GM12875 (cell line): ENCODE data around the gene C3orf18.

ENCODE experiments used
- H3K4me3 ChIP-seq: one replicate; pipeline ENCODE4 v1.5.1; 2011; ENCODE audit warnings: low read depth, low read length, control low read depth
- TF ChIP-seq, protein P1 (sequence below): IDR thresholded peaks from 2 replicates; pipeline ENCODE4 v1.5.1; 2011; ENCODE audit warnings: low read depth, mild to moderate bottlenecking, control low read depth, inconsistent platforms, low read length, moderate library complexity, borderline replicate concordance; ENCODE audit not compliant: insufficient read depth

Gene C3orf18

DNA sequence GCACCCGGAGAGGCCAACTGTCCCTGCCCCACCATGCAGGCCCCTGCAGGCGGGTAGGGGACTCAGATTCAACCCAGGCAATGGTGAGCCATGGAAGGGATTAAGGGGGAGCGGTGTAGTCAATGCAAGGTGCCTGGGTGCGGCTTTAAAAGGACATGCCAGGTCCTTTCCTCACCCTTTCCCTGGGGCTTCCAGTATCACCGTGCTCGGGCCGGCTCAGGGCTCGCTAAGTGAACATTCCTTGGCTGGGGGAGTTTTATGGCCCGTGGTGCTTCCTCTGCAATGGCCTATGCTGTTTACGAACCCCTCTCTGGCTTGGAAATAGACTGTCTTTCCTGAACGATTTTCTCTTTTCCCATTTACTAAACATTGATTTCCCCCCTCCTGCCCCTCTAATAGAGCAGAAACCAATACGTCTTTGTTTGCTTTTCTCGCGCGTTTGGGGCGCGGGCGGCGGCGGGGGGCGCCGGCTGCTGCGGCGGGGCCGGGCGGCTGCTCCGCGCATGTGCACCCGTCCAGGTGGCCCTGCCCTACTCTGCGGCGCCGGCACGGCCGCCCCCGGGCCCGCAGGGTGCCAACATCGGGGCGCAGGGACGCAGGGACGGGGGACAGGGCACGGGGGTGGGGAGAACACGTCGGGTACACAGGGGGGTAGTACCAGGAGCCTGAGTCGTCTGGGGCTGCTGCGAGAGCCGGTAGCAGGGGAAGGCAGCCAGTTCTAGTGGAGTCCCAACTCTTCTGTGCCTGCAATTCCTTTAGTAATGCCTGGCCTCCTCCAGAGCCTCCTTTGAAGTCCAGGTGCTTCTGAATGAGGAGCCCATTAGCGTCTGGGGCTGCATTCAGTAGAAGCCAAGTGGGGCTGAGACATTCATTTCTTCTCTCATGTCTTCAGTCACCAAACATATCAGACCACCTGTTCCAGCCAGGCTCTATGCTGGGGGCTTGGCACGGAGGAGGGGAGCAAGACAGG, 37.3 kb downstream of the C3orf18 start:
- TF ChIP-seq, protein P1, sequence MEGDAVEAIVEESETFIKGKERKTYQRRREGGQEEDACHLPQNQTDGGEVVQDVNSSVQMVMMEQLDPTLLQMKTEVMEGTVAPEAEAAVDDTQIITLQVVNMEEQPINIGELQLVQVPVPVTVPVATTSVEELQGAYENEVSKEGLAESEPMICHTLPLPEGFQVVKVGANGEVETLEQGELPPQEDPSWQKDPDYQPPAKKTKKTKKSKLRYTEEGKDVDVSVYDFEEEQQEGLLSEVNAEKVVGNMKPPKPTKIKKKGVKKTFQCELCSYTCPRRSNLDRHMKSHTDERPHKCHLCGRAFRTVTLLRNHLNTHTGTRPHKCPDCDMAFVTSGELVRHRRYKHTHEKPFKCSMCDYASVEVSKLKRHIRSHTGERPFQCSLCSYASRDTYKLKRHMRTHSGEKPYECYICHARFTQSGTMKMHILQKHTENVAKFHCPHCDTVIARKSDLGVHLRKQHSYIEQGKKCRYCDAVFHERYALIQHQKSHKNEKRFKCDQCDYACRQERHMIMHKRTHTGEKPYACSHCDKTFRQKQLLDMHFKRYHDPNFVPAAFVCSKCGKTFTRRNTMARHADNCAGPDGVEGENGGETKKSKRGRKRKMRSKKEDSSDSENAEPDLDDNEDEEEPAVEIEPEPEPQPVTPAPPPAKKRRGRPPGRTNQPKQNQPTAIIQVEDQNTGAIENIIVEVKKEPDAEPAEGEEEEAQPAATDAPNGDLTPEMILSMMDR = no peak
- no peak overlapping the region for H3K4me3 ChIP-seq

DNA sequence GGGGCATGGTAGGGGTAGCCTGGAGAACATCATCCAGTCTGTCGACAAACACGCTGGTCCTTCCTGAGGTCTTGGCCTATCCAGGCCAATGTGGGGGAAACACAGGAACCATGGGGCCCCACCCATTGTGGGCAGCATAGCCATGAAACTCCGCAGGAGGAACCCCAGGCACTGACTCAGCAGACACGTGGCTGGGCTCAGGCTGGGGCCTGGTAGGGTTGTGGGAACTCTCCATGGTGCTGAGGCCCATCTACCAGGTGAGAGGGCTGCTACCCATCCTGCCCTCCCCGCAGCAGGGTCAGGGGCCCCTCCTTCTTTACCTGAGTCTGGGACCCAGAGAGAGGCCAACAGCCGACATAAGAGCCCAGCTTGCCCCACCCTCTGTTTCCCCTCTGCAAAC, 41.6 kb downstream of the C3orf18 start:
- H3K4me3 ChIP-seq = no peak overlapping the region
- TF ChIP-seq, protein P1 = no peak

DNA sequence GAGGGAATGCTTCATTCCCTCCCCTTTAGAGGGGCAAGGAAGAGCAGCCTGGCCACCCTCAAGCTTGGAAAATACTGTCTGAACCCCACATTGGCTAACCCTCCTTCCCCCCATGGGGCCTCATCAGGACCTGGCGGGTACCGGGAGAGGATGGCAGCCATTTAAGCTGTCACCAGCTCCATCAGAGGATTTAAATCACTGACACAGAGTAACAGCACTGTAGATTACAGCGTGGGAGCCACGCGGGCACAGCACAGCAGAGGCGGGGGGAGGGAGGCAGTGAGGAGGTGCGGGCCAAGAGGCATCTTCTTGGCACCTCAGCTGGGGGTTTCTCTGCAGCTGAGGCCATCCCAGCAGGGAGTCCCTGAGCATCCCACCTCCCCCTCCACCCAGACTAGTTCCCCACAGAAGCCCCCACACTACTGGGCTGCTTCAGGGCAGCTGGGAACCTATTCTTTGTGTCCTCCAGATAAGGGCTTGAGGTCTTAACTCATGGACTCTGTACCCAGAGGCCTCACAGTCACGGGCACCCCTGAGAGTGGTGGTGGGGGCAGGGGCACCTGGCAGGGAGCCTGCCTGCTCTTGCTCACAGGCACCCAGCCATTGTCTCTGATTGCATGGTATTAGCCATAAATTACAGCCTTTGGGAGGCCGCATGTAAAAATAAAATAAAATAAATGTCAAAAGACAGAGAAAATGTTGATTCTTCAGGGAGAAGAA, 42.2 kb downstream of the C3orf18 start:
- H3K4me3 ChIP-seq = no peak overlapping the region
- TF ChIP-seq, protein P1 = no peak

DNA sequence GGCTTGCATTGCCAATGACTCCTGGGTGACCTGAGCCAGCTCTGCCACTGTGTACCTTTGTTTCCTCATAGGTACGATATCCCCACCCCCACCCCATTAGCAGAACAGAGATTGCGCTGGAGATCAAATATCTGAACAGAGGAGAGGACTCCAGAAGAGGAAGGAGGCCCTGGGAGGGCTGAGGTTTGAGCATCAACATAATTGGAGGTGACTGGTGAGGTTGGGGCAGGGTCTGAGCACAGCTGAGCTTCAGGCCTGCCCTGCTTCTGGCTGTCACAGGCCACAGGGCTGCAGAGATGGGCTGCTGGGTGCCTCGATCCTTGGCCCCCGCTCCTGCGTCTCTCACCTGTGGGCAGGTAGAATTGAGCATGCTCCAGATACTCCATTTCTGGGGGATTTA, 42.8 kb downstream of the C3orf18 start:
- no peak overlapping the region for H3K4me3 ChIP-seq
- TF ChIP-seq, protein P1 = no peak

DNA sequence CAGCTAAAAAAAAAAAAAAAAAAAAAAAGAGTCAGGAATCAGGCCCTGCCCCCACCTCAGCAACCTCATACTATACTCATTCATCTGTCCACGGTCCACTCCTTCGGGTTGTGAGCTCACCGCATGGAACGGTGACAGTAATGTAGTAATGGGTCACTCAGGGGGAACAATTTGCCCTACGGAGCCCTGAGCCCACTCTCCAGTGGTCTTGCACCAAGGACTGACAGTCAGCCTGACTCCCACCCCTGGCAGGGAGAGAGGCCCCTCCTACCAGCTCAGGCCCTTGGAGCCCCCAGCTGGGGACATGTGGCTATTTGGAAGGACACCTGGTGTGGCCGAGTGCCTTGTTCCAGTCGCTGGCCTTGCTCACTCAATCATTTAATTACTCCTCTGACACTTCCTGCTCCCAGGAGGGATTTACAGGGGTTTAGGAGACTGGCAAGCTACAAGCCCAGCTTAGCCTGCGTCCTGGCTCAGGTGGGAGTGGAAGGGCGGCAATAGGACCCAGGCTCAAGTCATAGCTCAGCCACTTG, 44.2 kb downstream of the C3orf18 start:
- TF ChIP-seq, protein P1 = no peak
- H3K4me3 ChIP-seq = no peak overlapping the region

DNA sequence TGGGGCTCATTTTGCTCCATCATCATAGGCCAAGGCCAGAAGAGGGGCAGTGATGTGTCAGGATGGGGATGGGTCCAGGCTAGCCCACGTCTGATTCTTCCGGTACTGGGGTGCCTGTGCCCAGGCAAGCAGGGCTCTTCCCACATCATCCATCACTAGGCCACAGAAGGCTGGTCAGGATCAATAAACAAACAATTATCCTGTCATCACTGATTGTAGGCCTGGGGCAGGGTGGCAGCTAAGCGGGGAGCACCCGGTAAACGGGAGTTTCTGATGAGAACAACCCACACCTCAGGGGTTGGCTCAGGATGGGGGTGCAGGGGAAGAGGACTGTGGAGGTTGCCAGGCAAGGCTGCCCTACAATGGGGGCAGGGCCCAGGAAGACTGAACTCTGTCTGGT, 46.0 kb downstream of the C3orf18 start:
- TF ChIP-seq, protein P1 = no peak
- no peak overlapping the region for H3K4me3 ChIP-seq
